H1 (cell line): Measurements from ENCODE around the gene CFAP54. TPM values are rescaled to one million over a fixed set of nuclear protein-coding genes. Genes with fewer than 3 reads are reported as not detected.

Experiments used
- CTCF ChIA-PET: fragments of 300-600 bp; sonication (Branson Sonifier 250); formaldehyde crosslinking; loops from one replicate; lab custom pipeline; 2021; ENCODE audit not compliant: partially characterized antibody; lab: Charles Lee
- POLR2A ChIA-PET: fragments of 300-600 bp; sonication (Branson Sonifier 250); formaldehyde crosslinking; loops from one replicate; lab custom pipeline; 2021; ENCODE audit warnings: inconsistent platforms; ENCODE audit not compliant: partially characterized antibody; lab: Charles Lee
- DNase-seq, 2 experiments: peaks; one replicate each; pipeline versions ENCODE4 v3.0.0 to v3.0.0-alpha.2; 2010 to 2022; ENCODE audit warnings: low spot score in 2 of 2, low read depth in 1 of 2, mixed read lengths in 1 of 2
- FAIRE-seq: peaks from 2 replicates; lab custom pipeline; 2011; peaks lifted over from hg19 to GRCh38; lab: Jason Lieb, UNC
- H2AFZ ChIP-seq: 2 replicates; pipeline ENCODE4 v1.8.1; 2012; ENCODE audit warnings: low read length, inconsistent platforms
- H2AK5ac ChIP-seq: 2 replicates; pipeline ENCODE4 v1.6.1; 2013; ENCODE audit warnings: low read depth, low read length
- H2BK120ac ChIP-seq: replicated peaks from 2 replicates; pipeline ENCODE3; 2013; ENCODE audit warnings: low read depth, low read length, inconsistent platforms
- H2BK12ac ChIP-seq: 2 replicates; pipeline ENCODE4 v1.6.1; 2013; ENCODE audit warnings: low read depth, low read length
- H2BK15ac ChIP-seq: 2 replicates; pipeline ENCODE4 v1.6.1; 2013; ENCODE audit warnings: low read length
- H2BK20ac ChIP-seq: 2 replicates; pipeline ENCODE4 v1.6.1; 2013; ENCODE audit warnings: low read length
- H2BK5ac ChIP-seq: 2 replicates; pipeline ENCODE4 v1.6.1; 2013; ENCODE audit warnings: low read depth, low read length
- H3K14ac ChIP-seq: 2 replicates; pipeline ENCODE4 v1.6.1; 2013; ENCODE audit warnings: inconsistent platforms; ENCODE audit not compliant: insufficient read length
- H3K18ac ChIP-seq: 2 replicates; pipeline ENCODE4 v1.6.1; 2013; ENCODE audit warnings: low read length; ENCODE audit errors: extremely low read depth
- H3K23ac ChIP-seq: 2 replicates; pipeline ENCODE4 v1.6.1; 2013; ENCODE audit warnings: inconsistent platforms; ENCODE audit not compliant: insufficient read length
- H3K23me2 ChIP-seq: 2 replicates; pipeline ENCODE4 v1.6.1; 2013; ENCODE audit warnings: low read depth, low read length
- H3K27ac ChIP-seq: 2 replicates; pipeline ENCODE4 v1.6.1; 2011; ENCODE audit warnings: low read depth, low read length, inconsistent platforms
- H3K27me3 ChIP-seq, 4 experiments: replicated peaks in 1 of 4; 1 replicate in 1 of 4; 2 replicates in 3 of 4; pipeline versions ENCODE4 v1.6.1 to v1.8.1; 2011 to 2013; ENCODE audit warnings: low read length in 3 of 4, mild to moderate bottlenecking in 3 of 4, inconsistent platforms in 2 of 4, mixed read lengths in 2 of 4, moderate library complexity in 1 of 4; ENCODE audit not compliant: control insufficient read depth in 3 of 4, insufficient read depth in 3 of 4; ENCODE audit errors: extremely low read depth in 1 of 4
- H3K36me3 ChIP-seq, 4 experiments: 2 replicates each; pipeline versions ENCODE4 v1.6.1 to v1.8.1; 2011 to 2013; ENCODE audit warnings: mild to moderate bottlenecking in 4 of 4, low read length in 3 of 4, moderate library complexity in 2 of 4, control low read depth in 1 of 4, inconsistent platforms in 1 of 4; ENCODE audit not compliant: insufficient read depth in 4 of 4, control insufficient read depth in 2 of 4
- H3K4ac ChIP-seq: replicated peaks from 2 replicates; pipeline ENCODE3; 2013; ENCODE audit warnings: low read length, low read depth, mixed read lengths, inconsistent platforms; ENCODE audit not compliant: insufficient read length
- H3K4me1 ChIP-seq, 4 experiments: replicated peaks in 1 of 4; 1 replicate in 1 of 4; 2 replicates in 3 of 4; pipeline versions ENCODE4 v1.6.1 to v1.8.1; 2011 to 2013; ENCODE audit warnings: low read length in 3 of 4, inconsistent platforms in 2 of 4, mixed read lengths in 1 of 4; ENCODE audit not compliant: insufficient read depth in 4 of 4, control insufficient read depth in 3 of 4
- H3K4me2 ChIP-seq, 2 experiments: 2 replicates each; pipeline versions ENCODE4 v1.6.1 to v1.8.1; 2011 to 2013; ENCODE audit warnings: low read depth in 2 of 2, low read length in 2 of 2, control low read depth in 1 of 2, inconsistent platforms in 1 of 2, mild to moderate bottlenecking in 1 of 2; ENCODE audit not compliant: insufficient read depth in 1 of 2
- H3K4me3 ChIP-seq, 4 experiments: fragments of 200-600, 300-600 bp in 1 of 4; sonication (generic), shearing (Covaris generic), sonication (Bioruptor Twin) in 1 of 4; 2 replicates each; pipeline versions ENCODE4 v1.5.1 to v1.8.1; 2011 to 2016; ENCODE audit warnings: low read length in 4 of 4, low read depth in 3 of 4, control low read depth in 2 of 4, inconsistent platforms in 2 of 4, mild to moderate bottlenecking in 2 of 4, mixed read lengths in 1 of 4, moderate library complexity in 1 of 4; ENCODE audit not compliant: insufficient read depth in 2 of 4; ENCODE audit errors: extremely low read depth in 1 of 4
- H3K56ac ChIP-seq: replicated peaks from 2 replicates; pipeline ENCODE3; 2013; ENCODE audit warnings: low read depth, mild to moderate bottlenecking, mixed read lengths, low read length, inconsistent platforms; ENCODE audit not compliant: insufficient read length
- H3K79me1 ChIP-seq: 2 replicates; pipeline ENCODE4 v1.6.1; 2013; ENCODE audit warnings: low read depth, low read length, control low read depth
- H3K79me2 ChIP-seq, 2 experiments: 2 replicates each; pipeline versions ENCODE4 v1.6.1 to v1.8.1; 2012 to 2013; ENCODE audit warnings: low read length in 2 of 2, mild to moderate bottlenecking in 2 of 2, inconsistent platforms in 1 of 2; ENCODE audit not compliant: insufficient read depth in 2 of 2, control insufficient read depth in 1 of 2
- H3K9ac ChIP-seq, 4 experiments: replicated peaks in 1 of 4; 1 replicate in 1 of 4; 2 replicates in 3 of 4; pipeline versions ENCODE4 v1.6.1 to v1.8.1; 2011 to 2013; ENCODE audit warnings: low read depth in 3 of 4, low read length in 3 of 4, control low read depth in 2 of 4, mild to moderate bottlenecking in 2 of 4, moderate library complexity in 2 of 4, inconsistent platforms in 1 of 4; ENCODE audit errors: extremely low read depth in 1 of 4
- H3K9me3 ChIP-seq, 2 experiments: 2 replicates each; pipeline versions ENCODE4 v1.6.1 to v1.8.1; 2012 to 2013; ENCODE audit warnings: mild to moderate bottlenecking in 2 of 2, moderate library complexity in 2 of 2, control low read depth in 1 of 2, inconsistent platforms in 1 of 2, low read depth in 1 of 2, low read length in 1 of 2, mixed read lengths in 1 of 2; ENCODE audit not compliant: insufficient read depth in 2 of 2
- H4K20me1 ChIP-seq, 2 experiments: replicated peaks in 1 of 2; 2 replicates each; pipeline versions ENCODE3 to v1.8.1; 2011 to 2013; ENCODE audit warnings: inconsistent platforms in 2 of 2, low read length in 2 of 2, mild to moderate bottlenecking in 1 of 2; ENCODE audit not compliant: insufficient read depth in 2 of 2, control insufficient read depth in 1 of 2
- H4K5ac ChIP-seq: 2 replicates; pipeline ENCODE4 v1.6.1; 2013; ENCODE audit warnings: low read length, low read depth, mixed read lengths, inconsistent platforms; ENCODE audit not compliant: insufficient read length
- H4K8ac ChIP-seq: 2 replicates; pipeline ENCODE4 v1.8.0; 2013; ENCODE audit warnings: mild to moderate bottlenecking, moderate library complexity, low read length, inconsistent platforms; ENCODE audit not compliant: insufficient read depth; ENCODE audit errors: extremely low read depth
- H4K91ac ChIP-seq: replicated peaks from 2 replicates; pipeline ENCODE3; 2013; ENCODE audit warnings: low read length, mixed read lengths, inconsistent platforms; ENCODE audit not compliant: insufficient read length
- ATF3 ChIP-seq: IDR thresholded peaks from 2 replicates; pipeline ENCODE4 v1.6.1; 2011; ENCODE audit warnings: low read depth, mild to moderate bottlenecking, low read length; ENCODE audit not compliant: insufficient read depth
- BRCA1 ChIP-seq: IDR thresholded peaks from 2 replicates; pipeline ENCODE4 v1.6.1; 2012; ENCODE audit warnings: low read depth, low read length, improper control_type of control experiment
- GABPA ChIP-seq: IDR thresholded peaks from 2 replicates; pipeline ENCODE4 v1.6.1; 2011; ENCODE audit warnings: mild to moderate bottlenecking, low read length, moderate library complexity, borderline replicate concordance; ENCODE audit not compliant: insufficient read depth
- POLR2A ChIP-seq, 2 experiments: IDR thresholded peaks; 1 replicate in 1 of 2; 2 replicates in 1 of 2; pipeline ENCODE4 v1.6.1; 2011; ENCODE audit warnings: low read depth in 2 of 2, low read length in 2 of 2, mild to moderate bottlenecking in 2 of 2; ENCODE audit errors: control extremely low read depth in 1 of 2
- POU5F1 ChIP-seq: IDR thresholded peaks from 2 replicates; pipeline ENCODE4 v1.6.1; 2011; ENCODE audit warnings: low read depth, mild to moderate bottlenecking, low read length, moderate library complexity
- RAD21 ChIP-seq, 2 experiments: IDR thresholded peaks in 1 of 2; conservative IDR thresholded peaks in 1 of 2; 2 replicates each; pipeline ENCODE4 v1.6.1; 2011; ENCODE audit warnings: low read depth in 2 of 2, low read length in 2 of 2, improper control_type of control experiment in 1 of 2, inconsistent platforms in 1 of 2, mild to moderate bottlenecking in 1 of 2, moderate library complexity in 1 of 2
- SAP30 ChIP-seq: fragments of 300-600 bp; sonication (generic); IDR thresholded peaks from 2 replicates; pipeline ENCODE4 v1.7.1; 2012; ENCODE audit warnings: low read length, moderate library complexity, mild to moderate bottlenecking, inconsistent platforms; ENCODE audit not compliant: insufficient read depth, insufficient replicate concordance
- SP1 ChIP-seq: IDR thresholded peaks from 2 replicates; pipeline ENCODE4 v1.6.1; 2011; ENCODE audit warnings: low read depth, low read length
- TAF1 ChIP-seq: IDR thresholded peaks from 2 replicates; pipeline ENCODE4 v1.6.1; 2011; ENCODE audit warnings: mild to moderate bottlenecking, low read depth, low read length
- TCF12 ChIP-seq: IDR thresholded peaks from 2 replicates; pipeline ENCODE4 v1.6.1; 2011; ENCODE audit warnings: low read depth, mild to moderate bottlenecking, low read length
- WGBS, 2 experiments: shearing (Covaris generic) in 1 of 2; methylation state at CpG; one replicate each; pipeline versions ENCODE4 v1.1.6 to v1.1.7; 2013 to 2015; ENCODE audit warnings: low lambda C conversion rate in 2 of 2, mixed read lengths in 2 of 2, inconsistent platforms in 1 of 2, low coverage in 1 of 2, missing lambda C conversion rate in 1 of 2; ENCODE audit not compliant: insufficient replicate concordance in 2 of 2, insufficient coverage in 1 of 2, insufficient read length in 1 of 2; ENCODE audit errors: extremely low coverage in 1 of 2, missing lambda C conversion rate in 1 of 2; 5-methylcytosine and 5-hydroxymethylcytosine counted together
- polyA plus RNA-seq, 7 experiments: library from polyadenylated mRNA; depleted of rRNA in 3 of 7; stranded (reverse) in 5 of 7; unstranded in 2 of 7; fragments of >200 nt in 5 of 7; fragments of 200-250 nt in 2 of 7; gene quantifications; 1 replicate in 5 of 7; 2 replicates in 1 of 7; 4 replicates in 1 of 7; pipeline versions ENCODE4 v1.2.1 to v1.2.3, GENCODE V29; 2011 to 2013; ENCODE audit warnings: missing spikeins in 2 of 7, mixed read lengths in 2 of 7
- total RNA-seq: library from RNA; stranded (reverse); fragmentation: NEBNext Ultra II Directional; extraction: Animal tissue kit (Norgen Biotek cat#: 25700); gene quantifications from 2 replicates; pipeline ENCODE4 v1.2.1, GENCODE V29; 2021

CFAP54 gene
- total and polyA plus RNA-seq, 2 of the 8 experiments (the other 6 are each of a cell fraction or from before 2014, with no cell fraction given) = 0.17 to 0.33 TPM

- Histone ChIP-seq H3K23ac (no peak overlapping the region), H3K9ac (no peak overlapping the region), H3K56ac (no peak overlapping the region), H4K5ac (no peak overlapping the region), H2BK120ac (no peak overlapping the region), H3K27ac (no peak overlapping the region), H2BK20ac (no peak overlapping the region), H4K20me1 (no peaks in the 10 kb centered on the region), H3K27me3 (no peaks in the 10 kb centered on the region), H3K9me3 (no peaks in the 10 kb centered on the region), H3K4me2 (no peak overlapping the region), H2AK5ac (no peak overlapping the region), H2BK12ac (no peak overlapping the region), H3K4me1 (peaks cover 0 to 4% (median 0%) of the 10 kb centered on the region in 4 experiments; a peak in 1 of 7 replicates), H3K18ac (no peak overlapping the region), H2AFZ (no peak overlapping the region), H4K91ac (no peak overlapping the region), H3K23me2 (no peaks in the 10 kb centered on the region; the same call in 1 of the 2 replicates), H3K14ac (no peak overlapping the region), H3K4me3 (no peak overlapping the region), H2BK15ac (no peak overlapping the region), H2BK5ac (no peak overlapping the region), H3K36me3 (no peaks in the 10 kb centered on the region), H4K8ac (no peak overlapping the region), H3K79me1 (no peaks in the 10 kb centered on the region), H3K4ac (no peak overlapping the region), H3K79me2 (no peaks in the 10 kb centered on the region)
- TF ChIP-seq ATF3 = no peak
- no peak for TF ChIP-seq SP1
- no peak for TF ChIP-seq RAD21 (IDR thresholded peaks at IDR 0.05 in 1 of 2, conservative IDR thresholded peaks at IDR 0.05 in 1 of 2; ENCODE audit: low read depth in 2 of 2, low read length in 2 of 2)
- TF ChIP-seq SAP30 = no peak
- TF ChIP-seq GABPA = no peak
- TF ChIP-seq POLR2A (IDR thresholded peaks at IDR 0.05; ENCODE audit: control extremely low read depth in 1 of 2, low read depth in 2 of 2, low read length in 2 of 2) = no peak
- TF ChIP-seq POU5F1 = no peak
- TF ChIP-seq BRCA1 = no peak
- TF ChIP-seq TAF1 = no peak
- TF ChIP-seq TCF12 = no peak
- 100% methylated on average over 1 of the region's 1 CpG; no CpG with 5 or more reads in 1 of the 2 experiments for WGBS, 2 experiments
- DNase-seq (no peak), FAIRE-seq (no peak)
- ChIA-PET POLR2A (interaction anchor here (1.2 kb wide), 1 partner anchor 461 kb away, joined by 3 read pairs; the partner anchor contains the start of gene LTA4H), CTCF (interaction anchor here (1.4 kb wide), 1 partner anchor 20 kb away, joined by 7 read pairs; no protein-coding TSS in a partner anchor)
Observed at GRCh38 chr12:96496944-96497343, 7.6 kb downstream of the CFAP54 start.
